Ishikawa (cell line): ENCODE measurements around the gene C6orf15.

Experiments used
- CEBPB ChIP-seq: IDR thresholded peaks from 2 replicates; pipeline ENCODE4 v1.6.1; 2012
- CREB1 ChIP-seq: IDR thresholded peaks from 2 replicates; pipeline ENCODE4 v1.6.1; 2012; ENCODE audit warnings: low read depth
- EP300 ChIP-seq: IDR thresholded peaks from 2 replicates; pipeline ENCODE4 v1.6.1; 2012; ENCODE audit warnings: borderline replicate concordance
- NFIC ChIP-seq: IDR thresholded peaks from 2 replicates; pipeline ENCODE4 v1.6.1; 2012
- RAD21 ChIP-seq: IDR thresholded peaks from 2 replicates; pipeline ENCODE4 v1.6.1; 2012; ENCODE audit warnings: low read depth
- TAF1 ChIP-seq: IDR thresholded peaks from 2 replicates; pipeline ENCODE4 v1.6.1; 2012; ENCODE audit warnings: low read depth, mild to moderate bottlenecking
- TCF12 ChIP-seq: IDR thresholded peaks from 2 replicates; pipeline ENCODE4 v1.6.1; 2012; ENCODE audit warnings: low read depth
- TEAD4 ChIP-seq: IDR thresholded peaks from 2 replicates; pipeline ENCODE4 v1.6.1; 2012
- YY1 ChIP-seq: IDR thresholded peaks from 2 replicates; pipeline ENCODE4 v1.6.1; 2012; ENCODE audit warnings: low read depth
- TF ChIP-seq, protein P1 (sequence below): IDR thresholded peaks from 2 replicates; pipeline ENCODE4 v1.6.1; 2012; ENCODE audit warnings: low read depth, mild to moderate bottlenecking
- TF ChIP-seq, protein P2 (sequence below): IDR thresholded peaks from 2 replicates; pipeline ENCODE4 v1.6.1; 2012
- TF ChIP-seq, protein P3 (sequence below): IDR thresholded peaks from 2 replicates; pipeline ENCODE4 v1.6.1; 2012

DNA sequence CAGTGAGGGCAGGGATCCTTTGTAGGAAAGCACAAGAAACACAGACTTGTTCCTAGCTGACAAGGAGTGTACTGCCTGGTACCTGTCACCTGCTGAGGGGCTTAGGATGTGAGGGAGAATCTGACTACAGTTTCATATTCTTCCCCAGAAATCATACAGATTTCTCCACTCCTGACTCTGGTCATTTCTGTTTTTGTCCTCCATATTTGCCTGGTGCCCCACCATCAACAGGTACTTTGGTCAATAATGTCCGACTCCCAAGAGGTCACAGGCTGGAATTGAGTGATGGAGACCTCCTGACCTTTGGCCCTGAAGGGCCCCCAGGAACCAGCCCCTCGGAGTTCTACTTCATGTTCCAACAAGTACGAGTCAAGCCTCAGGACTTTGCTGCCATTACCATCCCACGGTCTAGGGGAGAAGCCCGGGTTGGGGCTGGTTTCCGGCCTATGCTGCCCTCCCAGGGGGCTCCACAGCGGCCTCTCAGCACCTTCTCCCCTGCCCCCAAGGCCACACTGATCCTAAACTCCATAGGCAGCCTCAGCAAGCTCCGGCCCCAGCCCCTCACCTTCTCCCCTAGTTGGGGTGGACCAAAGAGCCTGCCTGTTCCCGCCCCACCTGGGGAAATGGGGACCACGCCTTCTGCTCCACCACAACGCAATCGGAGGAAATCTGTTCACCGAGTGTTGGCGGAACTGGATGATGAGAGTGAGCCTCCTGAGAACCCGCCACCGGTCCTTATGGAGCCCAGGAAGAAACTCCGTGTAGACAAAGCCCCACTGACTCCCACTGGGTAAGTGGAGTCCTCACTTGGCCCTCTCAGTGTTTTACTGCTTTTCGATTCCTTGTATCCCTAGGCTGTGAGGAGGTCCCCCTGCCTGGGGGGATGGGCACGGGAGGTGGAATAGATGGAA is 49.1 kb upstream of the C6orf15 start:
- TF ChIP-seq CEBPB, result no peak
- TF ChIP-seq CREB1, result no peak
- TF ChIP-seq, protein P1, sequence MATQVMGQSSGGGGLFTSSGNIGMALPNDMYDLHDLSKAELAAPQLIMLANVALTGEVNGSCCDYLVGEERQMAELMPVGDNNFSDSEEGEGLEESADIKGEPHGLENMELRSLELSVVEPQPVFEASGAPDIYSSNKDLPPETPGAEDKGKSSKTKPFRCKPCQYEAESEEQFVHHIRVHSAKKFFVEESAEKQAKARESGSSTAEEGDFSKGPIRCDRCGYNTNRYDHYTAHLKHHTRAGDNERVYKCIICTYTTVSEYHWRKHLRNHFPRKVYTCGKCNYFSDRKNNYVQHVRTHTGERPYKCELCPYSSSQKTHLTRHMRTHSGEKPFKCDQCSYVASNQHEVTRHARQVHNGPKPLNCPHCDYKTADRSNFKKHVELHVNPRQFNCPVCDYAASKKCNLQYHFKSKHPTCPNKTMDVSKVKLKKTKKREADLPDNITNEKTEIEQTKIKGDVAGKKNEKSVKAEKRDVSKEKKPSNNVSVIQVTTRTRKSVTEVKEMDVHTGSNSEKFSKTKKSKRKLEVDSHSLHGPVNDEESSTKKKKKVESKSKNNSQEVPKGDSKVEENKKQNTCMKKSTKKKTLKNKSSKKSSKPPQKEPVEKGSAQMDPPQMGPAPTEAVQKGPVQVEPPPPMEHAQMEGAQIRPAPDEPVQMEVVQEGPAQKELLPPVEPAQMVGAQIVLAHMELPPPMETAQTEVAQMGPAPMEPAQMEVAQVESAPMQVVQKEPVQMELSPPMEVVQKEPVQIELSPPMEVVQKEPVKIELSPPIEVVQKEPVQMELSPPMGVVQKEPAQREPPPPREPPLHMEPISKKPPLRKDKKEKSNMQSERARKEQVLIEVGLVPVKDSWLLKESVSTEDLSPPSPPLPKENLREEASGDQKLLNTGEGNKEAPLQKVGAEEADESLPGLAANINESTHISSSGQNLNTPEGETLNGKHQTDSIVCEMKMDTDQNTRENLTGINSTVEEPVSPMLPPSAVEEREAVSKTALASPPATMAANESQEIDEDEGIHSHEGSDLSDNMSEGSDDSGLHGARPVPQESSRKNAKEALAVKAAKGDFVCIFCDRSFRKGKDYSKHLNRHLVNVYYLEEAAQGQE, result no peak
- TF ChIP-seq, protein P2, sequence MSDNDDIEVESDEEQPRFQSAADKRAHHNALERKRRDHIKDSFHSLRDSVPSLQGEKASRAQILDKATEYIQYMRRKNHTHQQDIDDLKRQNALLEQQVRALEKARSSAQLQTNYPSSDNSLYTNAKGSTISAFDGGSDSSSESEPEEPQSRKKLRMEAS, result no peak
- TF ChIP-seq TCF12, result no peak
- TF ChIP-seq, protein P3, sequence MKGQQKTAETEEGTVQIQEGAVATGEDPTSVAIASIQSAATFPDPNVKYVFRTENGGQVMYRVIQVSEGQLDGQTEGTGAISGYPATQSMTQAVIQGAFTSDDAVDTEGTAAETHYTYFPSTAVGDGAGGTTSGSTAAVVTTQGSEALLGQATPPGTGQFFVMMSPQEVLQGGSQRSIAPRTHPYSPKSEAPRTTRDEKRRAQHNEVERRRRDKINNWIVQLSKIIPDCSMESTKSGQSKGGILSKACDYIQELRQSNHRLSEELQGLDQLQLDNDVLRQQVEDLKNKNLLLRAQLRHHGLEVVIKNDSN, result no peak
- no peak for TF ChIP-seq EP300
- no peak for TF ChIP-seq TAF1
- no peak for TF ChIP-seq YY1
- no peak for TF ChIP-seq RAD21
- no peak for TF ChIP-seq TEAD4
- TF ChIP-seq NFIC, result no peak
